ENCODE measurements around the gene POLR3K.
A peak's percentile ranks its signal among the peaks of the same experiment; 100 is the strongest.

POLR3K gene

DNA sequence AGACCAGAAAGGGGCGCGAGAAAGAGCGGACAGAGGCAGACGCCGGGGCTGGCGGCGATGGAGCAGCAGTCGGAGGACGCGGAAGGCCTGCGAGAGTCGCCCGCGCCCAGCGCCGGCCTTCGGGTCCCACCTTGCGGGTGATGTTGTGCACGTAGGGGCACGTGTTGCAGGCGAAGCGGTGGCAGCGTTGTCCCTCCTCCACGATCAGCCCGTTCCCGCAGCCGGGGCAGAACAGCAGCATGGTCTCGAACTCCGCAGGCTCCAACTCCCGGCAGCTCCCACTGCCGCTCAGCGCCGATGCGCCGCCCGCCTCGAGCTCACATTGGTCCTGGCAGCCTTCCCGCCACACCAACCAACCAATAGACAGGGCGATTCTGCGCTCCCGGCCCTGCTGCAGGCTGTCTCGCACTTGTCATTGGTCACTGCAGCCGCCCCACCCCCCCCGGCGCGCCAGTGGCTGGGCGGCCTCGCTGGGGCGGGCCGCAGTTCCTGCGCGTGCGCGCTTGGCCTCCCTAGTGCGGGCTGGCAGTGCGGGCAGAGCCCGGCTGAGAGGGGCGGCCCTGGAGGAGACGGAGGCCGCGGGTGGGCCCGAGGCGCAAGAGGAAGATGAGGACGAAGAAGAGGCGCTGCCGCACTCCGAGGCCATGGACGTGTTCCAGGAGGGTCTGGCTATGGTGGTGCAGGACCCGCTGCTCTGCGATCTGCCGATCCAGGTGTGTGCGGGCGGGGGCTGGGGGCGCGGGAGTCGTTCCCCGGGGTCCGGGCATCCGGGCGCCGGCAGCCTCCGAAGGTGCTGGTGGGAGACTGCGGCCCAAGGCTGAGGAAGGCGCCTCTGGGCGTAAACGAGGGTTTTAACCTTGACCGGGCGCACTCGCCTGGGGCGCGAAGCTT is at the start of gene POLR3K, which contains the start of gene SNRNP25:
POLR3K (minus strand) TSS at position 263 of the 891 bp plus-strand sequence; CDS start at position 241, 22 bp downstream.
SNRNP25 (plus strand) TSS at position 483 of the 891 bp plus-strand sequence; CDS start at position 672, 189 bp downstream.
- no peak for TF ChIP-seq CTCF (IDR thresholded peaks at IDR 0.05; ENCODE audit: insufficient read depth, low read length, poor library complexity, severe bottlenecking)
- no peak for TF ChIP-seq EZH2phosphoT487 (conservative IDR thresholded peaks at IDR 0.05; ENCODE audit: low read length)
- H3K9me2 ChIP-seq (replicated peaks; ENCODE audit: insufficient read depth, low read length) = no peaks in the 10 kb centered on the region
- H2AFZ ChIP-seq (ENCODE audit: low read depth, low read length, severe bottlenecking) = peak within 1 kb of the TSS; percentile 87
- peak within 1 kb of the TSS; percentile 96 for H3K4me2 ChIP-seq (ENCODE audit: low read depth, low read length, poor library complexity, severe bottlenecking)
- H3K27ac ChIP-seq (ENCODE audit: low read depth, low read length) = peak within 1 kb of the TSS; percentile 80
- peaks cover 8% of the 10 kb centered on the region; the same call in 1 of the 2 replicates for H4K20me1 ChIP-seq (ENCODE audit: low read depth, low read length)
- peak within 1 kb of the TSS; percentile 98 for H3K4me3 ChIP-seq (ENCODE audit: insufficient read depth, low read length, poor library complexity, severe bottlenecking)
- no peaks in the 10 kb centered on the region for H3K9me3 ChIP-seq (ENCODE audit: insufficient read depth, low read length)
- H3F3A ChIP-seq (ENCODE audit: insufficient read depth) = 0 out of 2 replicates have a peak, but pooled peaks cover 3% of the 10 kb centered on the region
- peak within 1 kb of the TSS; percentile 97 for H3K9ac ChIP-seq (ENCODE audit: low read length)
- peaks cover 51% of the 10 kb centered on the region for H3K79me2 ChIP-seq (ENCODE audit: insufficient read depth, low read length)
- no peaks in the 10 kb centered on the region for H3K27me3 ChIP-seq (ENCODE audit: low read length)
- peaks cover 7% of the 10 kb centered on the region; the same call in 1 of the 2 replicates for H3K36me3 ChIP-seq (ENCODE audit: low read length)

GRCh38 chr16:102060-102855 is 48.9 kb upstream of the POLR3K start:
- Histone ChIP-seq H3K27ac (ENCODE audit: low read depth, low read length) (no peak overlapping the region), H3K79me2 (ENCODE audit: insufficient read depth, low read length) (no peaks in the 10 kb centered on the region), H3K27me3 (ENCODE audit: low read length) (no peaks in the 10 kb centered on the region), H3K4me2 (ENCODE audit: low read depth, low read length, poor library complexity, severe bottlenecking) (no peak overlapping the region), H2AFZ (ENCODE audit: low read depth, low read length, severe bottlenecking) (no peak overlapping the region), H3K9me2 (replicated peaks; ENCODE audit: insufficient read depth, low read length) (no peaks in the 10 kb centered on the region), H3F3A (ENCODE audit: insufficient read depth) (no peaks in the 10 kb centered on the region), H3K4me3 (ENCODE audit: insufficient read depth, low read length, poor library complexity, severe bottlenecking) (no peak overlapping the region), H3K9me3 (ENCODE audit: insufficient read depth, low read length) (no peaks in the 10 kb centered on the region), H3K36me3 (ENCODE audit: low read length) (no peaks in the 10 kb centered on the region), H4K20me1 (ENCODE audit: low read depth, low read length) (no peaks in the 10 kb centered on the region), H3K9ac (ENCODE audit: low read length) (no peak overlapping the region)
- TF ChIP-seq CTCF (IDR thresholded peaks at IDR 0.05; ENCODE audit: insufficient read depth, low read length, poor library complexity, severe bottlenecking) (no peak), EZH2phosphoT487 (conservative IDR thresholded peaks at IDR 0.05; ENCODE audit: low read length) (no peak)

DNA sequence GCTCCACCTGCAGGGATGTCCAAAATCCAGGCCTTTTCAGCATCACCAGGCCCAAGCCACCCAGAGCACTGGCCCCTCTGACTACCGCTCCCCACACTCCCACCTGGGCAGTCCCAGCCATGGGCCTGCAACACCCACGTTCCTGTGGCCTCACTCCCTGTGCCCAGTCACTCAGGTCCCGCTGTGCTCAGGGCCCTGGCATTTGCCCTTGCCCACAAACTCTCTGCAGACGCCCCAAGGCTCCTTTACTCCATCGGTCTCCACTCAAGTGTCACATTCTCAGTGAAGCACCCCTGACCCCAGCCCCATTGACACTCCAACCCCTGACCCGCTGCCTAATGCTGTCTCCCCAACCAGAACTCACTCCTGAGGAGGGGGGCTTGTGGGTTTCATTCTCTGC is 48.2 kb upstream of the POLR3K start:
- Histone ChIP-seq H4K20me1 (ENCODE audit: low read depth, low read length) (no peaks in the 10 kb centered on the region), H3K4me2 (ENCODE audit: low read depth, low read length, poor library complexity, severe bottlenecking) (no peak overlapping the region), H3K27ac (ENCODE audit: low read depth, low read length) (no peak overlapping the region), H3K9me3 (ENCODE audit: insufficient read depth, low read length) (no peaks in the 10 kb centered on the region), H3K27me3 (ENCODE audit: low read length) (no peaks in the 10 kb centered on the region), H3K4me3 (ENCODE audit: insufficient read depth, low read length, poor library complexity, severe bottlenecking) (no peak overlapping the region), H3K9ac (ENCODE audit: low read length) (no peak overlapping the region), H3K9me2 (replicated peaks; ENCODE audit: insufficient read depth, low read length) (no peaks in the 10 kb centered on the region), H3F3A (ENCODE audit: insufficient read depth) (no peaks in the 10 kb centered on the region), H3K36me3 (ENCODE audit: low read length) (no peaks in the 10 kb centered on the region), H3K79me2 (ENCODE audit: insufficient read depth, low read length) (no peaks in the 10 kb centered on the region), H2AFZ (ENCODE audit: low read depth, low read length, severe bottlenecking) (no peak overlapping the region)
- no peak for TF ChIP-seq EZH2phosphoT487 (conservative IDR thresholded peaks at IDR 0.05; ENCODE audit: low read length)
- TF ChIP-seq CTCF (IDR thresholded peaks at IDR 0.05; ENCODE audit: insufficient read depth, low read length, poor library complexity, severe bottlenecking) = no peak

All from SU-DHL-6 (cell line).